HepG2 (cell line): ENCODE data around the gene MRPL28. TPM values are rescaled to one million over a fixed set of nuclear protein-coding genes. Genes with fewer than 3 reads are reported as not detected.

ENCODE experiments used
- GZF1 ChIP-seq: sonication (generic); formaldehyde crosslinking; IDR thresholded peaks from 2 replicates; pipeline ENCODE4 v1.5.1; 2020; ENCODE audit warnings: mild to moderate bottlenecking, missing genetic modification reagents
- HNRNPK ChIP-seq: fragments of 200-400 bp; formaldehyde crosslinking; IDR thresholded peaks from 2 replicates; pipeline ENCODE4 v1.6.1; 2018; ENCODE audit warnings: low read length, low read depth, moderate library complexity, mild to moderate bottlenecking; ENCODE audit not compliant: poor library complexity, severe bottlenecking
- MAFF ChIP-seq: IDR thresholded peaks from 2 replicates; pipeline ENCODE4 v1.6.1; 2011; ENCODE audit warnings: low read depth, low read length, improper control_type of control experiment
- MAFG ChIP-seq: sonication (generic); formaldehyde crosslinking; IDR thresholded peaks from 2 replicates; pipeline ENCODE4 v1.5.1; 2020; ENCODE audit warnings: mild to moderate bottlenecking, missing genetic modification reagents
- NFE2 ChIP-seq: sonication (generic); formaldehyde crosslinking; IDR thresholded peaks from 2 replicates; pipeline ENCODE4 v1.4.0; 2020; ENCODE audit warnings: missing genetic modification reagents
- RNF2 ChIP-seq: fragments of 450-650 bp; conservative IDR thresholded peaks from 2 replicates; pipeline ENCODE4 v1.6.1; 2016; ENCODE audit warnings: low read depth
- SAP130 ChIP-seq: IDR thresholded peaks from 2 replicates; pipeline ENCODE4 v1.6.1; 2016; ENCODE audit warnings: low read depth
- SMAD9 ChIP-seq: sonication (generic); formaldehyde crosslinking; IDR thresholded peaks from 2 replicates; pipeline ENCODE4 v1.5.1; 2020; ENCODE audit warnings: mild to moderate bottlenecking, missing genetic modification reagents
- TBL1XR1 ChIP-seq: fragments of 150-350 bp; IDR thresholded peaks from 2 replicates; pipeline ENCODE4 v1.6.1; 2014; ENCODE audit warnings: borderline replicate concordance, low read length; ENCODE audit not compliant: partially characterized antibody
- ZMYM4 ChIP-seq: sonication (generic); formaldehyde crosslinking; IDR thresholded peaks from 2 replicates; pipeline ENCODE4 v1.8.1; 2023; ENCODE audit warnings: mild to moderate bottlenecking, missing genetic modification reagents
- ZNF12 ChIP-seq: sonication (generic); formaldehyde crosslinking; IDR thresholded peaks from 2 replicates; pipeline ENCODE4 v1.5.0; 2020; ENCODE audit warnings: missing genetic modification reagents
- ZNF350 ChIP-seq: sonication (generic); formaldehyde crosslinking; IDR thresholded peaks from 2 replicates; pipeline ENCODE4 v1.4.0; 2020; ENCODE audit warnings: mild to moderate bottlenecking, low read depth, missing genetic modification reagents, borderline replicate concordance
- ZNF383 ChIP-seq: sonication (generic); formaldehyde crosslinking; IDR thresholded peaks from 2 replicates; pipeline ENCODE4 v1.4.0; 2020; ENCODE audit warnings: missing genetic modification reagents, mild to moderate bottlenecking, borderline replicate concordance
- ZNF598 ChIP-seq: sonication (generic); formaldehyde crosslinking; IDR thresholded peaks from 2 replicates; pipeline ENCODE4 v1.5.1; 2020; ENCODE audit warnings: mild to moderate bottlenecking, missing genetic modification reagents, borderline replicate concordance
- ZNF672 ChIP-seq: sonication (generic); formaldehyde crosslinking; IDR thresholded peaks from 2 replicates; pipeline ENCODE4 v1.8.1; 2022; ENCODE audit warnings: missing genetic modification reagents
- polyA plus RNA-seq, 8 experiments: library from polyadenylated mRNA; depleted of rRNA in 3 of 8; stranded (reverse) in 7 of 8; unstranded in 1 of 8; fragments of >200 nt; fragmentation: Illumina TruSeq in 4 of 8; extraction: Trizol in 4 of 8; gene quantifications; 2 replicates each; pipeline versions ENCODE4 v1.2.1 to v1.2.3, GENCODE V29; 2011 to 2016; ENCODE audit warnings: low read depth in 4 of 8, missing spikeins in 1 of 8, mixed read lengths in 1 of 8; ENCODE audit not compliant: insufficient read depth in 1 of 8
- total RNA-seq, 5 experiments: library from RNA; depleted of rRNA; stranded (reverse); fragments of >200 nt; fragmentation: Illumina TruSeq; extraction: Trizol; gene quantifications; 2 replicates each; pipeline ENCODE4 v1.2.3, GENCODE V29; 2016; ENCODE audit warnings: low read depth in 1 of 5
- TF ChIP-seq, protein P1 (sequence below): sonication (generic); formaldehyde crosslinking; IDR thresholded peaks from 2 replicates; pipeline ENCODE4 v1.4.0; 2020; ENCODE audit warnings: missing genetic modification reagents, mild to moderate bottlenecking, borderline replicate concordance
- TF ChIP-seq, protein P2 (sequence below): sonication (generic); formaldehyde crosslinking; IDR thresholded peaks from 2 replicates; pipeline ENCODE4 v1.4.0; 2020; ENCODE audit warnings: missing genetic modification reagents, mild to moderate bottlenecking, borderline replicate concordance
- TF ChIP-seq, protein P3 (sequence below): sonication (generic); formaldehyde crosslinking; IDR thresholded peaks from 2 replicates; pipeline ENCODE4 v1.4.0; 2020; ENCODE audit warnings: missing genetic modification reagents
- TF ChIP-seq, protein P4 (sequence below): sonication (generic); formaldehyde crosslinking; IDR thresholded peaks from 2 replicates; pipeline ENCODE4 v1.5.1; 2020; ENCODE audit warnings: missing genetic modification reagents, mild to moderate bottlenecking, borderline replicate concordance
- TF ChIP-seq, protein P5 (sequence below): sonication (generic); formaldehyde crosslinking; IDR thresholded peaks from 2 replicates; pipeline ENCODE4 v1.5.0; 2020; ENCODE audit warnings: missing genetic modification reagents
- TF ChIP-seq, protein P6 (sequence below): sonication (generic); formaldehyde crosslinking; IDR thresholded peaks from 2 replicates; pipeline ENCODE4 v1.4.0; 2020; ENCODE audit warnings: missing genetic modification reagents

Gene MRPL28
- total and polyA plus RNA-seq, 2 of the 13 experiments (the other 11 are each of a cell fraction or from before 2014, with no cell fraction given) = 114 to 135 TPM

DNA sequence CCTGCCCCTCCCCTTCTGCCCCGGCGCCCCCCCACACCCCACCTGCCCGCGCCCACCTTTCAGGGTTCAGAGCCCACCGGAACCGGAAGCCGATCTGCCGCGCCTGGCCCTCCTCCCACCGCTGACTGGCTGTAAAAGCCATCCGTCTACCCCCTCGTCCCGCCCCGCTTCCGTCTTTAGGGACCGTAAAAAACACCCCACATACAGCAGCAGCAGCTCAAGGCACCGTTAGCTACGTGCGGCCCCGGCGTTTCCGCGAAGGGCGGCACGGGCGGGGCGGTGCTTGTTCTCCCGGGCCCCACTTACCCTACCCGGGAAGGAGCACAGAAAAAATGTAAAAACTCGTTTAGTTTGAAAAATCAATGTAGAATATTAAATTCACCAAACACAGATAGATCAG, at the start of gene MRPL28 (continued):
- TF ChIP-seq, protein P1, sequence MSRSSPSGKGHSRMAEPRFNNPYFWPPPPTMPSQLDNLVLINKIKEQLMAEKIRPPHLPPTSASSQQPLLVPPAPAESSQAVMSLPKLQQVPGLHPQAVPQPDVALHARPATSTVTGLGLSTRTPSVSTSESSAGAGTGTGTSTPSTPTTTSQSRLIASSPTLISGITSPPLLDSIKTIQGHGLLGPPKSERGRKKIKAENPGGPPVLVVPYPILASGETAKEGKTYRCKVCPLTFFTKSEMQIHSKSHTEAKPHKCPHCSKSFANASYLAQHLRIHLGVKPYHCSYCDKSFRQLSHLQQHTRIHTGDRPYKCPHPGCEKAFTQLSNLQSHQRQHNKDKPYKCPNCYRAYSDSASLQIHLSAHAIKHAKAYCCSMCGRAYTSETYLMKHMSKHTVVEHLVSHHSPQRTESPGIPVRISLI = no peak
- TF ChIP-seq, protein P2, sequence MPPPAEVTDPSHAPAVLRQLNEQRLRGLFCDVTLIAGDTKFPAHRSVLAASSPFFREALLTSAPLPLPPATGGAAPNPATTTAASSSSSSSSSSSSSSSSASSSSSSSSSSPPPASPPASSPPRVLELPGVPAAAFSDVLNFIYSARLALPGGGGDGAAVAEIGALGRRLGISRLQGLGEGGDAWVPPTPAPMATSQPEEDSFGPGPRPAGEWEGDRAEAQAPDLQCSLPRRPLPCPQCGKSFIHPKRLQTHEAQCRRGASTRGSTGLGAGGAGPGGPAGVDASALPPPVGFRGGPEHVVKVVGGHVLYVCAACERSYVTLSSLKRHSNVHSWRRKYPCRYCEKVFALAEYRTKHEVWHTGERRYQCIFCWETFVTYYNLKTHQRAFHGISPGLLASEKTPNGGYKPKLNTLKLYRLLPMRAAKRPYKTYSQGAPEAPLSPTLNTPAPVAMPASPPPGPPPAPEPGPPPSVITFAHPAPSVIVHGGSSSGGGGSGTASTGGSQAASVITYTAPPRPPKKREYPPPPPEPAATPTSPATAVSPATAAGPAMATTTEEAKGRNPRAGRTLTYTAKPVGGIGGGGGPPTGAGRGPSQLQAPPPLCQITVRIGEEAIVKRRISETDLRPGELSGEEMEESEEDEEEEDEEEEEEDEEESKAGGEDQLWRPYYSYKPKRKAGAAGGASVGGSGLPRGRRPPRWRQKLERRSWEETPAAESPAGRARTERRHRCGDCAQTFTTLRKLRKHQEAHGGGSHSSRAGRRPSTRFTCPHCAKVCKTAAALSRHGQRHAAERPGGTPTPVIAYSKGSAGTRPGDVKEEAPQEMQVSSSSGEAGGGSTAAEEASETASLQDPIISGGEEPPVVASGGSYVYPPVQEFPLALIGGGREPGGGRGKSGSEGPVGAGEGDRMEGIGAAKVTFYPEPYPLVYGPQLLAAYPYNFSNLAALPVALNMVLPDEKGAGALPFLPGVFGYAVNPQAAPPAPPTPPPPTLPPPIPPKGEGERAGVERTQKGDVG = no peak
- no peak for TF ChIP-seq SMAD9
- TF ChIP-seq, protein P3, sequence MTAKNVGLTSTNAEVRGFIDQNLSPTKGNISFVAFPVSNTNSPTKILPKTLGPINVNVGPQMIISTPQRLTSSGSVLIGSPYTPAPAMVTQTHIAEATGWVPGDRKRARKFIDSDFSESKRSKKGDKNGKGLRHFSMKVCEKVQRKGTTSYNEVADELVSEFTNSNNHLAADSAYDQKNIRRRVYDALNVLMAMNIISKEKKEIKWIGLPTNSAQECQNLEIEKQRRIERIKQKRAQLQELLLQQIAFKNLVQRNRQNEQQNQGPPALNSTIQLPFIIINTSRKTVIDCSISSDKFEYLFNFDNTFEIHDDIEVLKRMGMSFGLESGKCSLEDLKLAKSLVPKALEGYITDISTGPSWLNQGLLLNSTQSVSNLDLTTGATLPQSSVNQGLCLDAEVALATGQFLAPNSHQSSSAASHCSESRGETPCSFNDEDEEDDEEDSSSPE (CRISPR knock-in tag) = no peak; the same call in 1 of the 2 replicates
- no peak for TF ChIP-seq NFE2 (CRISPR knock-in tag)
- peak; percentile 72 for TF ChIP-seq SAP130 (CRISPR knock-in tag)
- no peak for TF ChIP-seq GZF1 (CRISPR knock-in tag)
- TF ChIP-seq ZNF383 (CRISPR knock-in tag) = no peak
- TF ChIP-seq, protein P4, sequence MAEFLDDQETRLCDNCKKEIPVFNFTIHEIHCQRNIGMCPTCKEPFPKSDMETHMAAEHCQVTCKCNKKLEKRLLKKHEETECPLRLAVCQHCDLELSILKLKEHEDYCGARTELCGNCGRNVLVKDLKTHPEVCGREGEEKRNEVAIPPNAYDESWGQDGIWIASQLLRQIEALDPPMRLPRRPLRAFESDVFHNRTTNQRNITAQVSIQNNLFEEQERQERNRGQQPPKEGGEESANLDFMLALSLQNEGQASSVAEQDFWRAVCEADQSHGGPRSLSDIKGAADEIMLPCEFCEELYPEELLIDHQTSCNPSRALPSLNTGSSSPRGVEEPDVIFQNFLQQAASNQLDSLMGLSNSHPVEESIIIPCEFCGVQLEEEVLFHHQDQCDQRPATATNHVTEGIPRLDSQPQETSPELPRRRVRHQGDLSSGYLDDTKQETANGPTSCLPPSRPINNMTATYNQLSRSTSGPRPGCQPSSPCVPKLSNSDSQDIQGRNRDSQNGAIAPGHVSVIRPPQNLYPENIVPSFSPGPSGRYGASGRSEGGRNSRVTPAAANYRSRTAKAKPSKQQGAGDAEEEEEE (CRISPR knock-in tag) = no peak
- no peak for TF ChIP-seq ZNF350 (CRISPR knock-in tag)
- no peak for TF ChIP-seq TBL1XR1
- TF ChIP-seq RNF2 = no peak
- TF ChIP-seq, protein P5, sequence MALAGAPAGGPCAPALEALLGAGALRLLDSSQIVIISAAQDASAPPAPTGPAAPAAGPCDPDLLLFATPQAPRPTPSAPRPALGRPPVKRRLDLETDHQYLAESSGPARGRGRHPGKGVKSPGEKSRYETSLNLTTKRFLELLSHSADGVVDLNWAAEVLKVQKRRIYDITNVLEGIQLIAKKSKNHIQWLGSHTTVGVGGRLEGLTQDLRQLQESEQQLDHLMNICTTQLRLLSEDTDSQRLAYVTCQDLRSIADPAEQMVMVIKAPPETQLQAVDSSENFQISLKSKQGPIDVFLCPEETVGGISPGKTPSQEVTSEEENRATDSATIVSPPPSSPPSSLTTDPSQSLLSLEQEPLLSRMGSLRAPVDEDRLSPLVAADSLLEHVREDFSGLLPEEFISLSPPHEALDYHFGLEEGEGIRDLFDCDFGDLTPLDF (CRISPR knock-in tag) = no peak
- TF ChIP-seq ZMYM4 = 0 out of 2 replicates have a peak, but pooled peaks have one; percentile 27
- TF ChIP-seq ZNF598 = no peak
- TF ChIP-seq, protein P6, sequence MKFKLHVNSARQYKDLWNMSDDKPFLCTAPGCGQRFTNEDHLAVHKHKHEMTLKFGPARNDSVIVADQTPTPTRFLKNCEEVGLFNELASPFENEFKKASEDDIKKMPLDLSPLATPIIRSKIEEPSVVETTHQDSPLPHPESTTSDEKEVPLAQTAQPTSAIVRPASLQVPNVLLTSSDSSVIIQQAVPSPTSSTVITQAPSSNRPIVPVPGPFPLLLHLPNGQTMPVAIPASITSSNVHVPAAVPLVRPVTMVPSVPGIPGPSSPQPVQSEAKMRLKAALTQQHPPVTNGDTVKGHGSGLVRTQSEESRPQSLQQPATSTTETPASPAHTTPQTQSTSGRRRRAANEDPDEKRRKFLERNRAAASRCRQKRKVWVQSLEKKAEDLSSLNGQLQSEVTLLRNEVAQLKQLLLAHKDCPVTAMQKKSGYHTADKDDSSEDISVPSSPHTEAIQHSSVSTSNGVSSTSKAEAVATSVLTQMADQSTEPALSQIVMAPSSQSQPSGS (CRISPR knock-in tag) = 0 out of 2 replicates have a peak, but pooled peaks have one; percentile 28
- TF ChIP-seq HNRNPK = peak; percentile 69
- no peak for TF ChIP-seq ZNF12
- no peak for TF ChIP-seq MAFG (CRISPR knock-in tag)
- no peak for TF ChIP-seq MAFF
- TF ChIP-seq ZNF672 = no peak
